Type B pancreatic cell (in vitro differentiated cells): ENCODE results near the gene MCM5. TPM values are rescaled to one million over a fixed set of nuclear protein-coding genes. Genes with fewer than 3 reads are reported as not detected.
A peak's percentile ranks its signal among the peaks of the same experiment; 100 is the strongest.

Source experiments
- DNase-seq: peaks from one replicate; pipeline ENCODE4 v3.0.0; 2021; ENCODE audit warnings: mixed read lengths; ENCODE audit not compliant: unreplicated experiment; ENCODE audit errors: extremely low spot score
- H3K27ac Mint-ChIP-seq: 2 replicates; pipeline ENCODE4 v1.8.0; 2021; ENCODE audit warnings: mild to moderate bottlenecking, mixed read lengths
- H3K27me3 Mint-ChIP-seq: 2 replicates; pipeline ENCODE4 v1.8.0; 2021; ENCODE audit warnings: mixed read lengths
- H3K36me3 Mint-ChIP-seq: 2 replicates; pipeline ENCODE4 v1.8.0; 2021; ENCODE audit warnings: mixed read lengths
- H3K4me1 Mint-ChIP-seq: one replicate; pipeline ENCODE4 v1.8.0; 2021; ENCODE audit warnings: mixed read lengths; ENCODE audit not compliant: unreplicated experiment
- H3K4me3 Mint-ChIP-seq: 2 replicates; pipeline ENCODE4 v1.8.0; 2021; ENCODE audit warnings: mild to moderate bottlenecking, mixed read lengths
- H3K9me3 Mint-ChIP-seq: 2 replicates; pipeline ENCODE4 v1.8.0; 2021; ENCODE audit warnings: mixed read lengths
- CTCF ChIP-seq: fragments of 200-600 bp; sonication (generic); conservative IDR thresholded peaks from 2 replicates; pipeline ENCODE4 v1.5.0; 2021; ENCODE audit warnings: antibody characterized with exemption, mild to moderate bottlenecking
- total RNA-seq: library from RNA; stranded (reverse); gene quantifications from 2 replicates; pipeline ENCODE4 v1.2.1, GENCODE V29; 2021; ENCODE audit warnings: low replicate concordance

Gene MCM5
- total RNA-seq, 1 donor from 2014 or later = 98.0 TPM

GRCh38 chr22:35386670-35387288 is 13.2 kb upstream of the MCM5 start:
- Mint-ChIP-seq H3K4me1 (no peaks in the 10 kb centered on the region), H3K27me3 (peaks cover under 1% of the 10 kb centered on the region), H3K4me3 (no peak overlapping the region), H3K9me3 (no peaks in the 10 kb centered on the region), H3K27ac (no peak overlapping the region), H3K36me3 (no peaks in the 10 kb centered on the region)
- no peak for DNase-seq
- TF ChIP-seq CTCF = no peak

GRCh38 chr22:35390933-35391332 is 9.0 kb upstream of the MCM5 start:
- Mint-ChIP-seq H3K4me1 (peaks cover 9% of the 10 kb centered on the region), H3K27ac (no peak overlapping the region), H3K9me3 (no peaks in the 10 kb centered on the region), H3K36me3 (no peaks in the 10 kb centered on the region), H3K4me3 (no peak overlapping the region), H3K27me3 (no peaks in the 10 kb centered on the region)
- no peak for TF ChIP-seq CTCF
- no peak for DNase-seq

GRCh38 chr22:35392357-35392756 is 7.6 kb upstream of the MCM5 start:
- Mint-ChIP-seq H3K36me3 (no peaks in the 10 kb centered on the region), H3K4me1 (peaks cover 12% of the 10 kb centered on the region), H3K27me3 (no peaks in the 10 kb centered on the region), H3K4me3 (no peak overlapping the region), H3K9me3 (no peaks in the 10 kb centered on the region), H3K27ac (no peak overlapping the region)
- DNase-seq = no peak
- TF ChIP-seq CTCF = no peak

- H3K4me1 Mint-ChIP-seq = peaks cover 15% of the 10 kb centered on the region
- no peak overlapping the region for H3K4me3 Mint-ChIP-seq
- no peaks in the 10 kb centered on the region for H3K27me3 Mint-ChIP-seq
- no peak for TF ChIP-seq CTCF
- DNase-seq = no peak
- peak overlapping the region; percentile 29 for H3K27ac Mint-ChIP-seq
- H3K36me3 Mint-ChIP-seq = no peaks in the 10 kb centered on the region
- H3K9me3 Mint-ChIP-seq = no peaks in the 10 kb centered on the region
Observed at GRCh38 chr22:35393116-35394010, 6.6 kb upstream of the MCM5 start.

- Mint-ChIP-seq H3K27me3 (no peaks in the 10 kb centered on the region), H3K4me3 (no peak overlapping the region), H3K9me3 (no peaks in the 10 kb centered on the region), H3K27ac (no peak overlapping the region), H3K36me3 (no peaks in the 10 kb centered on the region), H3K4me1 (peaks cover 15% of the 10 kb centered on the region)
- TF ChIP-seq CTCF = no peak
- no peak for DNase-seq
Observed at GRCh38 chr22:35394011-35394312, 6.0 kb upstream of the MCM5 start.
